Measurements from ENCODE around the gene UBE2O.

UBE2O gene

GRCh38 chr17:76405607-76405966 is 47.4 kb downstream of the UBE2O start:
- H3K4me3 ChIP-seq (ENCODE audit: insufficient read depth, low read depth, low read length, poor library complexity, severe bottlenecking) = no peak overlapping the region
- H3K36me3 ChIP-seq (ENCODE audit: control insufficient read depth, insufficient read depth, low read length) = peaks cover 34% of the 10 kb centered on the region
- no peaks in the 10 kb centered on the region for H3K9me3 ChIP-seq (ENCODE audit: control insufficient read depth, low read length)
- H3K4me1 ChIP-seq (ENCODE audit: control insufficient read depth, insufficient read depth, low read length, poor library complexity, severe bottlenecking) = no peaks in the 10 kb centered on the region
- DNase-seq = no peak
- H3K27me3 ChIP-seq (replicated peaks; ENCODE audit: control insufficient read depth, insufficient read depth, low read length, poor library complexity, severe bottlenecking) = no peaks in the 10 kb centered on the region
- no peak overlapping the region for H3K27ac ChIP-seq (ENCODE audit: insufficient read depth, low read length, poor library complexity, severe bottlenecking)

- Histone ChIP-seq H3K4me3 (ENCODE audit: insufficient read depth, low read depth, low read length, poor library complexity, severe bottlenecking) (no peak overlapping the region), H3K27ac (ENCODE audit: insufficient read depth, low read length, poor library complexity, severe bottlenecking) (no peak overlapping the region), H3K27me3 (replicated peaks; ENCODE audit: control insufficient read depth, insufficient read depth, low read length, poor library complexity, severe bottlenecking) (no peaks in the 10 kb centered on the region), H3K9me3 (ENCODE audit: control insufficient read depth, low read length) (no peaks in the 10 kb centered on the region), H3K4me1 (ENCODE audit: control insufficient read depth, insufficient read depth, low read length, poor library complexity, severe bottlenecking) (no peaks in the 10 kb centered on the region), H3K36me3 (ENCODE audit: control insufficient read depth, insufficient read depth, low read length) (peaks cover 39% of the 10 kb centered on the region)
- DNase-seq = no peak
These were observed 47.9 kb downstream of the UBE2O start for GRCh38 chr17:76404976-76405563.

DNA sequence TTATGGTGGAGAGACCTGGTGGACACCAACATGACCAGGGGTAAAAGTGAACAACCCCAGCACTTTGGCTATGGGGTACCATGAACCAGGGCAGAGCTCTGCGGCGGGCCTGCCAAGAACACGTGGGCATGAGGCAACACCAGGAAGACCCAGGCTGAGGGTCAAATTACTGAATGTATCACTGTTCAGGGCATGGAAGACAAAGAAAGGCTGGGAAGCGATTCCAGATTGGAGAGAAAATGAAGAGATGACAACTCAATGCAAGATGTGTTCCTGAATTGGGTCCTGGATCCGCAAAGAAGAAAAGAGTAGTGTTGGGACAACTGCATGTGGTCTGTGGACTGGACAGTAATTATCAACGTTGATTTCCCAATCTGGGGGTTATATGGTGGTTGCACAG is 48.7 kb downstream of the UBE2O start:
- Histone ChIP-seq H3K4me3 (ENCODE audit: insufficient read depth, low read depth, low read length, poor library complexity, severe bottlenecking) (no peak overlapping the region), H3K27ac (ENCODE audit: insufficient read depth, low read length, poor library complexity, severe bottlenecking) (no peak overlapping the region), H3K36me3 (ENCODE audit: control insufficient read depth, insufficient read depth, low read length) (peaks cover 47% of the 10 kb centered on the region), H3K4me1 (ENCODE audit: control insufficient read depth, insufficient read depth, low read length, poor library complexity, severe bottlenecking) (no peaks in the 10 kb centered on the region), H3K27me3 (replicated peaks; ENCODE audit: control insufficient read depth, insufficient read depth, low read length, poor library complexity, severe bottlenecking) (no peaks in the 10 kb centered on the region), H3K9me3 (ENCODE audit: control insufficient read depth, low read length) (no peaks in the 10 kb centered on the region)
- no peak for DNase-seq

GRCh38 chr17:76402711-76403110 is 50.2 kb downstream of the UBE2O start:
- no peaks in the 10 kb centered on the region for H3K27me3 ChIP-seq (replicated peaks; ENCODE audit: control insufficient read depth, insufficient read depth, low read length, poor library complexity, severe bottlenecking)
- no peak overlapping the region for H3K27ac ChIP-seq (ENCODE audit: insufficient read depth, low read length, poor library complexity, severe bottlenecking)
- no peak overlapping the region for H3K4me3 ChIP-seq (ENCODE audit: insufficient read depth, low read depth, low read length, poor library complexity, severe bottlenecking)
- H3K9me3 ChIP-seq (ENCODE audit: control insufficient read depth, low read length) = no peaks in the 10 kb centered on the region
- no peak for DNase-seq
- H3K36me3 ChIP-seq (ENCODE audit: control insufficient read depth, insufficient read depth, low read length) = peaks cover 62% of the 10 kb centered on the region
- no peaks in the 10 kb centered on the region for H3K4me1 ChIP-seq (ENCODE audit: control insufficient read depth, insufficient read depth, low read length, poor library complexity, severe bottlenecking)

DNA sequence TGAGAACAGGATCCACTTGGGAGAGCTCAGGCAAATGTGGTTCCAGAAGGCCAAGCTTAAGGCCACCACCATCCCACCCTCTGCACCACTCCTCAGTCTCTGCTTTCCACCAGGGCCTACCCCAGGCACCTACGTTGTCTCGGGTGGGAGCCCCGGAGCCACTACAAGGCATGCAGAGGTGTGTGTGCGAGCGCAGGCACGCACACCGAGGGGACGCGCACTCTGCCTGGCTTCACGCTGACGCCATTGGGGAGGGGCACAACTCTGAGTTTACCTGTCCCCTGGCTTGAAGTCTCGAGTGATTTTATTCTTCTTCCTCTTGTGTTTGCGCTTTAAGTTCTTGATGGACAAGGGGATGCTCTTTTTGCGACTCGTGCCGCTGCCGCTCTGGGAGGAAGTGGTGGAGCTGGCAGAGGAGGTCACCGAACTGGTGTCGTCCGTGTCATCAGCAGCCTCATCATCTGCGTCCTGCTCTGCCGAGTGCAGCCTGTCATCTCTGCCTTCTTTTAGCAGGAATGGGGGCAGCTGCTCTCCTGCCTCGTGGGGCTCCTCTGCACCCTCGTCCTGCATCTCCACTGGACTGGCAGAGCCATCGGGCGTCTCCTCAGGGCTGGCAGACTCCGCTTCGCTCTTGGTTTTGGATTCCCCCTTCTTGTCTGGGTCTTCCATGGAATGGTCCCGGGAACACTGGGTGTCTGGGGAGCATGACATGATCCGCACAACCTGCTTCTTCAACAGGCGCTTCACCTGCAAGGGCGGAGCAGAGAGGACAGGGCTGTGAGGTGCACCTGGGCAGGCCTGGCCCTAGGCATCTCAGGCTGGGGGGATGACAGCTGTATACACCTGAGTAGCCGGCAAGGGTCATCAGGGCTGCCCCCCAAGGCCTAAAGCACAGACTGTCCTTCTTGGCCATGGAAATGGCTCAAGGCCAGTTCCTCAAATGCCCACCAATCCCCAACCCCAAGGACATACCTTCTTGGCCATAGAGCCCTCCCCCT is 53.5 kb downstream of the UBE2O start:
- no peak for DNase-seq
- no peak overlapping the region for H3K4me3 ChIP-seq (ENCODE audit: insufficient read depth, low read depth, low read length, poor library complexity, severe bottlenecking)
- H3K27ac ChIP-seq (ENCODE audit: insufficient read depth, low read length, poor library complexity, severe bottlenecking) = no peak overlapping the region
- H3K4me1 ChIP-seq (ENCODE audit: control insufficient read depth, insufficient read depth, low read length, poor library complexity, severe bottlenecking) = no peaks in the 10 kb centered on the region
- H3K36me3 ChIP-seq (ENCODE audit: control insufficient read depth, insufficient read depth, low read length) = peaks cover 82% of the 10 kb centered on the region
- no peaks in the 10 kb centered on the region for H3K27me3 ChIP-seq (replicated peaks; ENCODE audit: control insufficient read depth, insufficient read depth, low read length, poor library complexity, severe bottlenecking)
- no peaks in the 10 kb centered on the region for H3K9me3 ChIP-seq (ENCODE audit: control insufficient read depth, low read length)

GRCh38 chr17:76398523-76399174 is 54.3 kb downstream of the UBE2O start:
- Histone ChIP-seq H3K36me3 (ENCODE audit: control insufficient read depth, insufficient read depth, low read length) (peaks cover 76% of the 10 kb centered on the region), H3K27me3 (replicated peaks; ENCODE audit: control insufficient read depth, insufficient read depth, low read length, poor library complexity, severe bottlenecking) (no peaks in the 10 kb centered on the region), H3K4me1 (ENCODE audit: control insufficient read depth, insufficient read depth, low read length, poor library complexity, severe bottlenecking) (no peaks in the 10 kb centered on the region), H3K4me3 (ENCODE audit: insufficient read depth, low read depth, low read length, poor library complexity, severe bottlenecking) (no peak overlapping the region), H3K9me3 (ENCODE audit: control insufficient read depth, low read length) (no peaks in the 10 kb centered on the region), H3K27ac (ENCODE audit: insufficient read depth, low read length, poor library complexity, severe bottlenecking) (no peak overlapping the region)
- no peak for DNase-seq

- Histone ChIP-seq H3K4me3 (ENCODE audit: insufficient read depth, low read depth, low read length, poor library complexity, severe bottlenecking) (no peak overlapping the region), H3K27ac (ENCODE audit: insufficient read depth, low read length, poor library complexity, severe bottlenecking) (no peak overlapping the region), H3K27me3 (replicated peaks; ENCODE audit: control insufficient read depth, insufficient read depth, low read length, poor library complexity, severe bottlenecking) (no peaks in the 10 kb centered on the region), H3K9me3 (ENCODE audit: control insufficient read depth, low read length) (no peaks in the 10 kb centered on the region), H3K4me1 (ENCODE audit: control insufficient read depth, insufficient read depth, low read length, poor library complexity, severe bottlenecking) (no peaks in the 10 kb centered on the region), H3K36me3 (ENCODE audit: control insufficient read depth, insufficient read depth, low read length) (peaks cover 74% of the 10 kb centered on the region)
- DNase-seq = peak; percentile 58 to 75 (median 62)
These were observed 55.0 kb downstream of the UBE2O start for GRCh38 chr17:76397687-76398522.

GRCh38 chr17:76397184-76397583 is 55.8 kb downstream of the UBE2O start:
- Histone ChIP-seq H3K9me3 (ENCODE audit: control insufficient read depth, low read length) (no peaks in the 10 kb centered on the region), H3K36me3 (ENCODE audit: control insufficient read depth, insufficient read depth, low read length) (peaks cover 67% of the 10 kb centered on the region), H3K4me3 (ENCODE audit: insufficient read depth, low read depth, low read length, poor library complexity, severe bottlenecking) (no peak overlapping the region), H3K4me1 (ENCODE audit: control insufficient read depth, insufficient read depth, low read length, poor library complexity, severe bottlenecking) (no peaks in the 10 kb centered on the region), H3K27me3 (replicated peaks; ENCODE audit: control insufficient read depth, insufficient read depth, low read length, poor library complexity, severe bottlenecking) (no peaks in the 10 kb centered on the region), H3K27ac (ENCODE audit: insufficient read depth, low read length, poor library complexity, severe bottlenecking) (no peak overlapping the region)
- no peak for DNase-seq

DNA sequence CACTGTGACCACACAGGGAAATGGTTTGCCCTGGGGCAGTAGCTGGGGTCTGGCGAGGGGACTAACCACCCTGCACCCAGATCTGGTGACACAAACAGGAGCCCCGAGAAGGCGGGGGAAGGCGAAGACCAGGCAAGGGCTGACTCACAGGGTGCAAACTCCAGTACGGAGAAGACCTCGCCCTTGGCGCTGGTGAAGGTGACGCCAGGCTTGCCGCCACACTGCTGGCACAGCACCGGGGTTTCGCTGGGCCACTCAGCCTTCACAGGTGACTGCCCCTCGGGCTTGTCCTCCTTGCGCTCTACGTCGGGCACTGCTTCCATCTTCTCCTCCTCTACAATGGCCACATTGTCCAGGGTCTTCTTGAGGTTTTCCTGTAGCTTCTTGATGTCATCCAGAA is 57.0 kb downstream of the UBE2O start:
- H3K27ac ChIP-seq (ENCODE audit: insufficient read depth, low read length, poor library complexity, severe bottlenecking) = no peak overlapping the region
- H3K4me3 ChIP-seq (ENCODE audit: insufficient read depth, low read depth, low read length, poor library complexity, severe bottlenecking) = no peak overlapping the region
- no peaks in the 10 kb centered on the region for H3K27me3 ChIP-seq (replicated peaks; ENCODE audit: control insufficient read depth, insufficient read depth, low read length, poor library complexity, severe bottlenecking)
- no peak for DNase-seq
- no peaks in the 10 kb centered on the region for H3K4me1 ChIP-seq (ENCODE audit: control insufficient read depth, insufficient read depth, low read length, poor library complexity, severe bottlenecking)
- no peaks in the 10 kb centered on the region for H3K9me3 ChIP-seq (ENCODE audit: control insufficient read depth, low read length)
- peaks cover 62% of the 10 kb centered on the region for H3K36me3 ChIP-seq (ENCODE audit: control insufficient read depth, insufficient read depth, low read length)

Data from effector memory CD4-positive, alpha-beta T cell (primary cell).